CMK (cell line): ENCODE measurements around the gene CACNA1B.
"Not testable (repeated sequence)": the region's sequence is repeated elsewhere in the genome, so short reads cannot be mapped to it uniquely, and the experiment has no call there.

Source experiments
- DNase-seq: peaks from one replicate; pipeline ENCODE4 v3.0.0-alpha.2; 2010; ENCODE audit warnings: low read depth

CACNA1B gene

DNA sequence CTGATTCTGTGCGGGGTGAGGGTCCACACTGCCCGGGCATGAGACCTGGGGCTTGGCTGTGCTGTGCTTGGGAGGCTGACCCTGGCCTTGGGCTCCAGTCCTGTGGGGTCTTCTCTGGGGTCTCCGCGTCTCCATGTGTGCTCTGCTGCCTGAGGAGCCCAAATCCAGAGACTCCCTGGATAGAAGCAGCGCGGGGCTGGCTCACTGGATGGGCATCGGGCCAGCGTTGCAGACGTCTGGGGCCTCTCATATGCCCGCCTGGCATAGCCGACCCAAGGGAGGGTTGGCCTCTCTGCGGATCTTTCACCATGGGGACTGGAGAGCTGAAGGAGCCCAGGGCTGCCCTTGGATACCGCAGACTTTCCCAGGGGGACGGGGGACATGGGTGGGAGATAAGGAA, 12.4 kb downstream of the CACNA1B start:
- DNase-seq, result not testable (repeated sequence)

DNA sequence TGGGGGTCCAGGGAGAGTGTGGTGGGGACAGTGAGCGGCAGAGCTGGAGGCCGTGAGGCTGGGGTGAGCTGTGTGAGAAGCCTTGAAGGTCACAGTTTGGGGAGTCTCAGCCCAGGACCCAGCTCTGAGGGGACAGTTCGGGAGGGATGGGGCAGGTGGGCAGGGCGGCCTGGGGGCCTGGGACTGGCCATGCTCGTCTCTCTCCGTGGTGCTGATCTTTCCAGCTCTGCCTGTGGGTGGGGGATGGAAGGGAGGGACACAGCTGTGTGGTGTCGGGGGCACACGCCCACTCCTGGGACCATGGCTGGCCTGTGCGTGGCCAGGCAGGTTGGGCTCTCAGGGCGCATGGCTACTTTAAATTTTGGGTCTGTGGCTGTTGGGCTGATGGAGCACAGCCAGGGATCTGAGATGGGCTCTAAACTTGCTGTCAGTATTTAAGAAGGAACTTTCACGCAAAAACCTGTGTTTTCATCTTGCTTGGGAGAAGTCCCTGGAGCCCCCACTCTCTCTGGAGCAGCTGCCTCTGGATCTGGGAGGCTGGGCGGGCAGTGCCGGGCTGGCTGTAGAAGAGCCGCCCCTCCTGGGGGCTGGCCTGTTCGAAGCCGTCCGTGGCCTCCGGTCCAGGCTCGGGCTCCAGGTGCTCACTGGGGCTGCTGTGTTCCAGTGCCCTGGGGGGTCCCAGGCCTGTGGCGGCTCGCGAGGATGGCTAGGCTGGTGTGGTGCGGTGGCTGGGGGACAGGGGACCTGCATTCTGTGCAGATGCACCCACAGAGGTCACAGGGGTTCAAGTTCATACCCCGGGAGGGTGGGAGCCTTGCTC, 13.4 kb downstream of the CACNA1B start:
- not testable (repeated sequence) for DNase-seq

DNA sequence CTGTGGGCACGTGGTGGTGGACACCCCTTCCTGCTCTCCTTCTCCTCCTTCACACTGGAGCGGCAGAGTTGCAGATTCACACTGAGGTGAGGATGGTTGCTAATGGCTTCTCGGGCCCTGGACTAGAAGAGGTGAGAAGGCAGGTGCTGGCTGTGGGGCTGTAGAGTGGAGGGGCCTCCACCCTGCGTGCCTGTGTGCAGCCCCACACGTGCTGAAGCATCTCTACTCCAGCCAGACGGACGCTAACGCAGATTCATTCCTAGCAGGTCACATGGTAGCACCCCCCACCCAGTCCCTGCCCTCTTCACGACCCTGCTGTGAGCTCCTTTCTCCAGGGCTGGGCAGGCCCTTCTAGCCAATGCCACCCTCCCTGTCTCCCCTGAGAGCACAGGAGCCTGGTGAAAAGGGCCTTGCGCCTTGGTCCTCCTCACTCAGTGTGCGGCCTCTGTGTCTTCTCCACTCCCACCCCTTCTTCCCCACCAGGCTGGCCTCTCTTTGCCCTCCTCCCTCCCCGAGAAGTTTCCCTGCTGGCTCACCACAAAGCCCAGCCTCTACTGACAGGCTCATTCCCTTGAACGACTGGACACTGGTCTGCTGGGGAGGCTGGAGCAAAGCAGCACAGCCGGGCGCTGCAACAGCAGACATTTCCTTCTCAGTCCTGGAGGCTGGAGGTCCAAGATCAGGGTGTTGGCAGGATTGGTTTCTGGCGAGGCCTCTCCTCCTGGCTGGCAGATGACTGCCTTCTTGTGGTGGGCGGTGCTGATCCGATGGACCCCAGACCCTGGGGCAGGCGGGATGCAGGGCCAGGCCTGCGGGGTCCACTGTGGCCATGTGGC, 14.2 kb downstream of the CACNA1B start:
- DNase-seq, result no peak

DNA sequence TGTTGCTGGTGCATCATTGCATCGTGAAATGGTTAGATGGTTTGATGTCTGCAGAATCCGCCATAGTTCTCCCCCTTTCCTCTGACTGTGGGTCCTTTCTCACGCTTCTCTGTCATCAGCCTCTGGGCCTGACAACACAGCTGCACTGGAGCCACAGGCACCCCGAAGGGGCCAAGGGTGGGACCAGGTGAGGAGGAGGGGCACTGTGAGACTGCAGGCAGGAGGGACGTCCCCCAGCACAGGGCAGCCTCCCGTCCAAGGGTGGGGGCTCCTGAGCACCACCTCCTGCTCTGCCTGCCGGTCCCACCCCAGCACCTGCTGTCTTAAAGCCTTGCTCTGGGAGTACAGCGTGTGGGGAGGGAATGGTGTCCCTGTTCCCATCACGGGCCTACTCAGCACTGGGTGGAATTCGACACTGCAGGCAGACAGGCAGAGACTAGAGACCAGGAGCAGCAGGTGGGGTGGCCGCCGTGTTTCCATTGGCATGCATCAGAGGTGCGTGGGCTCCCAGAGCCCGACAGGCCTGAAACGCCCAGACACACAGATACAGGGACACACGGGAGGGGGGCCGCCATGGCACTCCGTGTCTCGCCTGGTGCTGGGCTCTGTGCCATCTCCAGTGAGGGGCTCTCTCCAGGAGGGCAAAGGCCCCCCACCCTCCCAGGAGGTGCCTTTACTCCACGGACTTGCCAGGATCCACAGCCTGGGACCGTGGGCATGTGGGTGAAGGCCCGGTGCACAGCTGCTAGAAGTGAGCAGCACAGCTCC, 15.0 kb downstream of the CACNA1B start:
- DNase-seq, result no peak

GRCh38 chr9:137893670-137894069, 16.1 kb downstream of the CACNA1B start:
- no peak for DNase-seq

GRCh38 chr9:137899551-137900360, 22.2 kb downstream of the CACNA1B start:
- no peak for DNase-seq

DNA sequence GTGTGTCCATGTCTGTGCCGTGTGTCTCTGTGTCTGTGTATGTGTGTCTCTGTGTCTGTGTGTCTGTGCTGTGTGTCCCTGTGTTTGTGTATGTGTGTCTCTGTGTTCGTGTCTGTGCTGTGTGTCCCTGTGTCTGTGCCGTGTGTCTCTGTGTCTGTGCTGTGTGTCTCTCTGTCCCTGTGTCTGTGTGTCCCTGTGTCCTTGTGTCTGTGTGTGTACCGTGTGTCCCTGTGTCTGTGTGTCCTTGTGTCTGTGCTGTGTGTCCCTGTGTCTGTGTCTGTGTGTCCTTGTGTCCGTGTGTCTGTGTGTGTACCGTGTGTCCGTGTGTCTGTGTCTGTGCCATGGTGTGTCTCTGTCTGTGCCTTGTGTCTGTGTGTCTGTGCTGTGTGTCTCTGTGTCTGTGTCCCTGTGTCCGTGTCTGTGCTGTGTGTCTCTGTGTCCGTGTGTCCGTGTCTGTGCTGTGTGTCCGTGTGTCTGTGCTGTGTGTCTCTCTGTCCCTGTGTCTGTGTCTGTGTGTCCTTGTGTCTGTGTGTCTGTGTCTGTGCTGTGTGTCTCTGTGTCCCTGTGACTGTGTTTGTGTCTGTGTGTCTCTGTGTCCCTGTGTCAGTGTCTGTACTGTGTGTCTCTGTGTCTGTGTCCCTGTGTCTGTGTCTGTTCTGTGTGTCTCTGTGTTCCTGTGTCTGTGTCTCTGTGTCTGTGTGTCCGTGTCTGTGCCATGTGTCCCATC, 23.2 kb downstream of the CACNA1B start:
- no peak for DNase-seq

DNA sequence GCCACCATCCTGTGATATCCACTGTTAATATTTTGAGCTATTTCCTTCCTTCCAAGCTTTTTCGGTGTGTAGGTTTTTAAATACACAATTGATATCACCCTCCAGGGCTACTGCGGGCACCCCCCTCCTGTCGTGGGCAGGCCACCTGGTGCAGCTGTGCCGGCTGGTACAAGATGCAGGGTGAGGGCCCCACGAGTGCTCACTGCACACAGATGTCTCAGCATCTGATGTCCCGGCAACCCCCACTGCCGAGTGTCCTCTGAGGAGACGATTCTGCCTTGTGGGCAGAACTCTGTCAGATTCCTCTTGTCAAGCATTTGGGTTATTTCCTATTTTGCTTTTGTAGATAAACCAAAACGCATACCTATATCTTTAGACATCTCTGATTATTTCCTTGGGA, 25.1 kb downstream of the CACNA1B start:
- no peak for DNase-seq

DNA sequence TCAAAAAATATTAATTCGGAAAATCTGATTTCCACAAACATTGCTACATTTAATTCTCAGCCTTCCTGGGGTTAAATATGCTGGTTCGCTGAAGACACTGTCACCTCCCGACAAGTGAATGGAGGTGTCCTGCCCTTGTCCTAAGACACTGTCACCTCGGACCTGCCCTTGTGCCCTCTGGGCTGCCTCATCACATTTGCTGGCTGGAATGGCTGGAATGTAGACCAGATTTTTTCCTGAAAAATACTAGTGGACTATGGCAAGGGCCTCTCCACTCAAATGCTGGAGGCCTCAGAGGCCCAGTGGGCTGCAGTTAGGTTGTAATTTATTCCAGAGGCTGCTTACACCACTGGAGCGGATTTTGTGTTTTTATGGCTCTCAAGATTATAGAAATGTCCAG, 28.2 kb downstream of the CACNA1B start:
- DNase-seq, result no peak

DNA sequence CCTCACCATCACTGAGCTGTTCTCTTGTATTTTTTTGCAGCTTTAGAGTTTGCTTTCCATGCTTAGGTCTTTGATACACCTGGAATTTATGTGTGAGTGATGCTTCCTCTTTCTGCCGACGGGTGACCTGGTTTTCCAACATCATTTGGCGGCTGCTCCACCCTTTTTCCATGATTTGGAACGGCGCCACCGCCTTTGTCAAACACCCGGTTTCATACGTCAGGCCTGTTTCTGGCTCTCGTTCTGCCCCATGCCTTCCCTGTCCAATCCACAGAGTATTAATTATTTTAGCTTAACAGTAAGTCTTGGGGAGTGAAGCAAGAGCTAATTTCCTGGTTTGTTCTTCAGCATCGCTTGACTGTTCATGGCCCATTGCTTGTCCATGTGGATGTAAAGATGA, 30.2 kb downstream of the CACNA1B start:
- DNase-seq, result no peak

DNA sequence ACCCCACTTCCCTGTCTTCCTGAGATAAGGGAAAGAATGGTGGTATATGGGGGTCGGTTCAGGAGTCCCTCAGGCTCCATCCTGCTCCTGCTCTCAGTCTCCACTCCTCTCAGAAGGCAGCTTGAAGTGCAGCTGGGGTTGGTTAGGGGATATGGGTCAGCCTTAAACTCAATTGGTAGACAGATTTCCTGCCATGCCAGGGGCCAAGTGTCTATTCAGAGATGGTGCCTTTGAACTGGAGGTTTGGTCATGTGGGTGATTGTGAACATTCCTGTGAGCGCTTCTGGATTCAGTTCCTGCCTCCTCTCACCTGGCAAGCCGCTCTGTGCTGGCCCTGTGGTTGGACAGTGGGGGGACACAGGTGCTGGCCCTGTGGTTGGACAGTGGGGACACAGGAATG, 35.1 kb downstream of the CACNA1B start:
- no peak for DNase-seq

DNA sequence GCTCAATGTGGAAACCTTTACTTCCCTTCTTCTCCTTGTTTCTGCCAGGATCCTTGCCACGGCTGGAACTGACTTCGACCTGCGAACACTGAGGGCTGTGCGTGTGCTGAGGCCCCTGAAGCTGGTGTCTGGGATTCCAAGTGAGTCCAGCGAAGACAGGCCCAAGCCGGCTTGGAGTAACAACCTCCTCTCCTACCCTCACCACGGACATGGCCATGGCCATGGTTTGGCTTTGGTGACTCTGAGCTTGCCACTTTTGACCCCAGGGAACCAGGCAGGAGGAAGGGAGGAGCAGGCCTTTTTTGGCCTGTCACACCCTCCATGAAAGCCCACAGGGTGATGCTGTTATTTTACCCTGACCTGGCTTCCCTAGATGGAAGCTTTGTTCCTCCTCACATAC, 35.5 kb downstream of the CACNA1B start:
- DNase-seq, result no peak

DNA sequence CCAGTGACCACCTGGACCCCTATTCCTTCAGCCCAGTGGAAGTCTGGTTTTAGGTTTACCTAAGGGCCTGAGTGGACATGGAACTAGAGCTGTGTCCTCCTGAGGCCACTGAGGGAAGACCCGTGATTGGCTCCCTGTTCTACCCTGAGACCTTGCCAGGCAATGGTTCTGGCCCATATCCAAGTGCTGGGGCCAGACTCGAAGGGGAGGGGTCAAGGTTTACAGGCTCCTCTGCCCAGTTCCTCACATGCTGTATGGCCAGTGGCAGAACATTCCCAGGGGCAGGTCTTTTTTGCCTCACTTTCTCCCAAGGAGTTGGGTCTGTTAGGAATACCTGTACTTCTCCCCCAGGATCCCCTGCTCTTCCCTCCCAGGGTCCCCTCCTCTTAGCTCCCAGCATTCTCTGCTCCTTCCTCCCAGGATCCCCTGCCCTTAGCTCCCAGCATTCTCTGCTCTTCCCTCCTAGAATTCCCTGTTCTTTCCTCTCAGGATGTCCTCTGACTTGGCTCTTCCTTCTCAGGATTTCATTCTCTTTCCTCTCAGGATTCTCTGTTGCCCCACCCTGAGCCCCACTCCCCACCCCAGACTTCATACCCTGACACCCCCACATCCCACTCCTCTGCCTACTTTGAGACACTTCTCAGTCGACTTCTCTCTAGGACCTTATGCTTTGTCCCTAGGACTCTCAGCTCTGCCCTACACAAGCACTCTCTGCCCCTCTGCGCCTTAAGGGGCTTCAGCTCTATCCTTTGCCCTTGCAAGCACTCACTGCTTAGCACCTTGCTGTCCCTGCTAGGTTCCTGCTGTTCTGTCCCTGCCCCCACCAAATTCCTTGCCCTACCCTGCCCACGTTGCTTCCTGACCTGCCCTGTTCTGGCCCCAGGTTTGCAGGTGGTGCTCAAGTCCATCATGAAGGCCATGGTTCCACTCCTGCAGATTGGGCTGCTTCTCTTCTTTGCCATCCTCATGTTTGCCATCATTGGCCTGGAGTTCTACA, 36.5 kb downstream of the CACNA1B start:
- no peak for DNase-seq

- DNase-seq, result no peak
Measured at GRCh38 chr9:137916540-137916939, 39.0 kb downstream of the CACNA1B start.

GRCh38 chr9:137917116-137917515, 39.5 kb downstream of the CACNA1B start:
- DNase-seq, result no peak

DNA sequence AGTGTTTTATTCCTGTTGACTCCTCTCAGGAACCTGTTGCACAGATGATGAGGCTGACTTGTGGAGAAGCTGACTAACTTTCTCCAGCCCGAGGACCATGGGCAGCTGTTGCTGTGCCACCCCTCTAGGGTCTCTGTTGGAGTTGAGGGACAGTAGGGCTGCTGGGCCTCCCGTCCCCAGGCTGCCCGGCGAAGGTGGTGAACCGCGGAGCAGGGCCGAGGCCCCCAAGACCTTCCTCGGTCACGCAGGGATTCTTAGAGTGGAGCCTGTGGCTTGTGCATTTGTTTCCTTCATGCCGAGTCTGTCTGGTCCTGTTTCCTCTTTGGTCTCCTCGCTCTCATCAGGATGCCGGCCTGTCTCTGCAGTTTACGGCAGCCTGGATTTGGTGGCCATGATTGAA, 40.2 kb downstream of the CACNA1B start:
- DNase-seq, result no peak

- no peak for DNase-seq
Measured at GRCh38 chr9:137918331-137919094, 40.9 kb downstream of the CACNA1B start.

DNA sequence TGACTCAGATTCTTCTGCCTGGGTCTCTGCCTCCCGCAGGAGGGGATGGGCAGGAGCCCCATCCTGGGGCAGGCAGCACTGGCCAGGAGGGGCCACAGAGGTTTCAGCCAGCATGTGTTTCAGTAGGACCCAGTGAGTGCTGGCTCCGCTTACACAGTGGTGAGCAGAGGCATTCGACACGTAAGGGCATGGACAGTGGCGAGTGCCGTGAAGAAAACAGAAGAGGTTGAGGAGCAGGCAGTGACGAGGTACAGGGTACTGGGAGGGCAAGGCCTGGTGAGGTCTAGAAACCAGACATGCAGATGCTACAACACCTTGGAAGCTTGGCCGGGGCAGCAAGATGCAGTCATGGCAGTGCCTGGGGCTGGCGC, 41.5 kb downstream of the CACNA1B start:
- no peak for DNase-seq

- DNase-seq, result no peak
Measured at GRCh38 chr9:137919649-137920141, 42.1 kb downstream of the CACNA1B start.
